Measurements from ENCODE around the gene AKAP13.

- TF ChIP-seq CTCF (CRISPR knock-in tag; IDR thresholded peaks at IDR 0.05) (no peak), MXI1 (IDR thresholded peaks at IDR 0.05; ENCODE audit: borderline replicate concordance, low read depth, low read length) (no peak), GABPA (IDR thresholded peaks at IDR 0.05; ENCODE audit: low read depth, low read length) (no peak), GABPA (CRISPR knock-in tag; IDR thresholded peaks at IDR 0.05; ENCODE audit: low read depth) (no peak), POLR2A (IDR thresholded peaks at IDR 0.05; ENCODE audit: insufficient read depth in 1 of 2, low read depth in 2 of 2, low read length in 2 of 2) (no peak), RERE (CRISPR knock-in tag; IDR thresholded peaks at IDR 0.05; ENCODE audit: low read depth) (no peak), ELF1 (CRISPR knock-in tag; IDR thresholded peaks at IDR 0.05) (no peak), ATF2 (CRISPR knock-in tag; IDR thresholded peaks at IDR 0.05) (no peak), ZNF253 (CRISPR knock-in tag; IDR thresholded peaks at IDR 0.05; ENCODE audit: borderline replicate concordance) (no peak), DMTF1 (CRISPR knock-in tag; IDR thresholded peaks at IDR 0.05) (no peak), HNF1A (IDR thresholded peaks at IDR 0.05; ENCODE audit: low read depth) (no peak), HNF1A (CRISPR knock-in tag; IDR thresholded peaks at IDR 0.05; ENCODE audit: borderline replicate concordance) (no peak), MZF1 (CRISPR knock-in tag; IDR thresholded peaks at IDR 0.05; ENCODE audit: borderline replicate concordance) (no peak)
Measured at GRCh38 chr15:85646538-85647091, 266.2 kb downstream of the AKAP13 start.
